GM23338 (cell line): ENCODE measurements around the gene CAMTA1. TPM values are rescaled to one million over a fixed set of nuclear protein-coding genes. Genes with fewer than 3 reads are reported as not detected.

ENCODE experiments used
- ATAC-seq: fragments of 200-7000 bp; cut with Tn5 transposase; 3 replicates; pipeline ENCODE4 v1.9.1; 2020
- DNase-seq: peaks from one replicate; pipeline ENCODE4 v3.0.0-alpha.2; 2015; ENCODE audit warnings: low spot score
- H2AFZ ChIP-seq: fragments of 200-600 bp; sonication (generic); 2 replicates; pipeline ENCODE4 v1.8.0; 2016; ENCODE audit warnings: antibody characterized with exemption, mild to moderate bottlenecking, moderate library complexity
- H3F3A ChIP-seq: fragments of 200-600 bp; sonication (generic); replicated peaks from 2 replicates; pipeline ENCODE4 v1.8.0; 2017; ENCODE audit warnings: antibody characterized with exemption, mixed run types, low read depth
- H3K27ac ChIP-seq: fragments of 200-600 bp; sonication (generic); 2 replicates; pipeline ENCODE4 v1.6.1; 2016; ENCODE audit warnings: low read depth
- H3K27me3 ChIP-seq: fragments of 200-600 bp; sonication (generic); 2 replicates; pipeline ENCODE4 v1.8.0; 2016; ENCODE audit warnings: mild to moderate bottlenecking, mixed run types, moderate library complexity; ENCODE audit not compliant: insufficient read depth
- H3K36me3 ChIP-seq: fragments of 200-600 bp; sonication (generic); 2 replicates; pipeline ENCODE4 v1.8.0; 2016; ENCODE audit warnings: mild to moderate bottlenecking; ENCODE audit not compliant: insufficient read depth
- H3K4me1 ChIP-seq: fragments of 200-600 bp; sonication (generic); 2 replicates; pipeline ENCODE4 v1.8.0; 2016; ENCODE audit warnings: mild to moderate bottlenecking, moderate library complexity; ENCODE audit not compliant: insufficient read depth
- H3K4me2 ChIP-seq: fragments of 200-600 bp; sonication (generic); 2 replicates; pipeline ENCODE4 v1.7.1; 2017; ENCODE audit warnings: mixed run types
- H3K4me3 ChIP-seq: fragments of 200-600 bp; sonication (generic); 2 replicates; pipeline ENCODE4 v1.6.1; 2016; ENCODE audit warnings: mixed run types
- H3K79me2 ChIP-seq: fragments of 200-600 bp; sonication (generic); replicated peaks from 2 replicates; pipeline ENCODE4 v1.8.0; 2017; ENCODE audit warnings: mild to moderate bottlenecking; ENCODE audit not compliant: insufficient read depth
- H3K9me2 ChIP-seq: fragments of 200-600 bp; sonication (generic); 2 replicates; pipeline ENCODE4 v1.8.0; 2017; ENCODE audit not compliant: insufficient read depth
- H4K20me1 ChIP-seq: fragments of 200-600 bp; sonication (generic); replicated peaks from 2 replicates; pipeline ENCODE4 v1.8.0; 2017; ENCODE audit warnings: mild to moderate bottlenecking; ENCODE audit not compliant: insufficient read depth
- H3K27ac Mint-ChIP-seq: 2 replicates; pipeline ENCODE4 v1.8.0; 2020; ENCODE audit warnings: inconsistent platforms, mild to moderate bottlenecking, moderate library complexity, mixed read lengths
- H3K27me3 Mint-ChIP-seq: 3 replicates; pipeline ENCODE4 v1.8.0; 2022; ENCODE audit warnings: low read depth, mild to moderate bottlenecking, moderate library complexity, mixed read lengths, inconsistent platforms; ENCODE audit not compliant: insufficient read depth, poor library complexity
- H3K36me3 Mint-ChIP-seq: 3 replicates; pipeline ENCODE4 v1.8.0; 2021; ENCODE audit warnings: low read depth, mild to moderate bottlenecking, inconsistent platforms, moderate library complexity, mixed read lengths
- H3K4me1 Mint-ChIP-seq: 3 replicates; pipeline ENCODE4 v1.8.0; 2020; ENCODE audit warnings: mild to moderate bottlenecking, inconsistent platforms, mixed read lengths
- H3K4me3 Mint-ChIP-seq: 3 replicates; pipeline ENCODE4 v1.8.0; 2021; ENCODE audit warnings: moderate library complexity, mild to moderate bottlenecking, inconsistent platforms, mixed read lengths
- H3K9me3 Mint-ChIP-seq: 3 replicates; pipeline ENCODE4 v1.8.0; 2020; ENCODE audit warnings: moderate library complexity, mild to moderate bottlenecking, inconsistent platforms, mixed read lengths
- EZH2 ChIP-seq: fragments of 200-600 bp; sonication (generic); IDR thresholded peaks from one replicate; pipeline ENCODE4 v1.8.0; 2017; ENCODE audit warnings: antibody characterized with exemption, mild to moderate bottlenecking, low read depth; ENCODE audit not compliant: unreplicated experiment
- EZH2phosphoT487 ChIP-seq: fragments of 200-600 bp; sonication (generic); IDR thresholded peaks from one replicate; pipeline ENCODE4 v1.8.1; 2018; ENCODE audit warnings: antibody characterized with exemption; ENCODE audit not compliant: unreplicated experiment
- POLR2AphosphoS5 ChIP-seq: IDR thresholded peaks from 2 replicates; pipeline ENCODE4 v1.6.1; 2016; ENCODE audit warnings: antibody characterized with exemption, low read depth
- ZNF114 ChIP-seq: fragments of 250-450 bp; sonication (Bioruptor Pico); IDR thresholded peaks from 2 replicates; pipeline ENCODE4 v1.5.0; 2020; ENCODE audit warnings: mild to moderate bottlenecking, moderate library complexity
- ZNF331 ChIP-seq: fragments of 250-450 bp; sonication (Bioruptor Pico); IDR thresholded peaks from 2 replicates; pipeline ENCODE4 v1.5.0; 2020; ENCODE audit warnings: low read depth, mild to moderate bottlenecking, moderate library complexity
- polyA plus RNA-seq: library from polyadenylated mRNA; unstranded; fragments of >200 nt; fragmentation: Nextera tagmentation; extraction: Ambion mirVana; gene quantifications from 2 replicates; pipeline ENCODE4 v1.2.1, GENCODE V29; 2016
- total RNA-seq: library from RNA; depleted of rRNA; stranded (reverse); fragments of >200 nt; shearing (Covaris generic); gene quantifications from 2 replicates; pipeline ENCODE4 v1.2.3, GENCODE V29; 2014
- TF ChIP-seq, protein P1 (sequence below): fragments of 250-450 bp; sonication (Bioruptor Pico); IDR thresholded peaks from 2 replicates; pipeline ENCODE4 v1.5.0; 2020; ENCODE audit warnings: mild to moderate bottlenecking, moderate library complexity
- TF ChIP-seq, protein P2 (sequence below): IDR thresholded peaks from one replicate; pipeline ENCODE4 v1.6.1; 2018; ENCODE audit warnings: antibody characterized with exemption; ENCODE audit not compliant: unreplicated experiment
- TF ChIP-seq, protein P3 (sequence below), 2 experiments: fragments of 200-600 bp in 1 of 2; sonication (generic) in 1 of 2; conservative IDR thresholded peaks; 2 replicates each; pipeline versions ENCODE4 v1.5.1 to v1.6.1; 2016 to 2017; ENCODE audit warnings: antibody characterized with exemption in 2 of 2, low read depth in 2 of 2, mild to moderate bottlenecking in 2 of 2, moderate library complexity in 1 of 2

Gene CAMTA1
- total and polyA plus RNA-seq, 2 experiments from 2014 or later = 115 to 519 TPM

DNA sequence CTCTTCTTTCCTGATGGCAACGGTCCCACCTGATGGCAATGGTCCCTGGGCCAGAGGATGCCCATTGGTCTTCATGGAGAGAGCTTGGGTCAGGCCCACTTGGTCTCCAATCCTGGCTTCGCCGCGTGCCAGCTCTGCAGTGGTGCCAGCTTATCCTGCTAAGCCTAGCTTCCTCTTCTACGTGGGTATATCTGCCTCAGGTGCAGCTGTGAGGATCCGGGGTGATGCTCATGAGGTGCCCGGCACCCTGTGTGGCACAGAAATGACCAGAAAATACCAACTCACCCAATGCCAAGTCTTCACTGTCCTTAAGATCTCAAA is 437.4 kb downstream of the CAMTA1 start:
- H3K27ac ChIP-seq = no peak overlapping the region
- no peak for ATAC-seq
- H3K4me2 ChIP-seq = no peak overlapping the region
- H2AFZ ChIP-seq = no peak overlapping the region
- H3K4me1 ChIP-seq = no peaks in the 10 kb centered on the region
- Mint-ChIP-seq H3K36me3 (no peaks in the 10 kb centered on the region), H3K9me3 (no peaks in the 10 kb centered on the region), H3K4me1 (peaks cover 2% of the 10 kb centered on the region; the same call in 1 of the 3 replicates), H3K4me3 (no peak overlapping the region), H3K27me3 (peaks cover 5% of the 10 kb centered on the region), H3K27ac (no peak overlapping the region)
- H3K4me3 ChIP-seq = no peak overlapping the region
- H3K27me3 ChIP-seq = no peaks in the 10 kb centered on the region
- TF ChIP-seq, protein P1, sequence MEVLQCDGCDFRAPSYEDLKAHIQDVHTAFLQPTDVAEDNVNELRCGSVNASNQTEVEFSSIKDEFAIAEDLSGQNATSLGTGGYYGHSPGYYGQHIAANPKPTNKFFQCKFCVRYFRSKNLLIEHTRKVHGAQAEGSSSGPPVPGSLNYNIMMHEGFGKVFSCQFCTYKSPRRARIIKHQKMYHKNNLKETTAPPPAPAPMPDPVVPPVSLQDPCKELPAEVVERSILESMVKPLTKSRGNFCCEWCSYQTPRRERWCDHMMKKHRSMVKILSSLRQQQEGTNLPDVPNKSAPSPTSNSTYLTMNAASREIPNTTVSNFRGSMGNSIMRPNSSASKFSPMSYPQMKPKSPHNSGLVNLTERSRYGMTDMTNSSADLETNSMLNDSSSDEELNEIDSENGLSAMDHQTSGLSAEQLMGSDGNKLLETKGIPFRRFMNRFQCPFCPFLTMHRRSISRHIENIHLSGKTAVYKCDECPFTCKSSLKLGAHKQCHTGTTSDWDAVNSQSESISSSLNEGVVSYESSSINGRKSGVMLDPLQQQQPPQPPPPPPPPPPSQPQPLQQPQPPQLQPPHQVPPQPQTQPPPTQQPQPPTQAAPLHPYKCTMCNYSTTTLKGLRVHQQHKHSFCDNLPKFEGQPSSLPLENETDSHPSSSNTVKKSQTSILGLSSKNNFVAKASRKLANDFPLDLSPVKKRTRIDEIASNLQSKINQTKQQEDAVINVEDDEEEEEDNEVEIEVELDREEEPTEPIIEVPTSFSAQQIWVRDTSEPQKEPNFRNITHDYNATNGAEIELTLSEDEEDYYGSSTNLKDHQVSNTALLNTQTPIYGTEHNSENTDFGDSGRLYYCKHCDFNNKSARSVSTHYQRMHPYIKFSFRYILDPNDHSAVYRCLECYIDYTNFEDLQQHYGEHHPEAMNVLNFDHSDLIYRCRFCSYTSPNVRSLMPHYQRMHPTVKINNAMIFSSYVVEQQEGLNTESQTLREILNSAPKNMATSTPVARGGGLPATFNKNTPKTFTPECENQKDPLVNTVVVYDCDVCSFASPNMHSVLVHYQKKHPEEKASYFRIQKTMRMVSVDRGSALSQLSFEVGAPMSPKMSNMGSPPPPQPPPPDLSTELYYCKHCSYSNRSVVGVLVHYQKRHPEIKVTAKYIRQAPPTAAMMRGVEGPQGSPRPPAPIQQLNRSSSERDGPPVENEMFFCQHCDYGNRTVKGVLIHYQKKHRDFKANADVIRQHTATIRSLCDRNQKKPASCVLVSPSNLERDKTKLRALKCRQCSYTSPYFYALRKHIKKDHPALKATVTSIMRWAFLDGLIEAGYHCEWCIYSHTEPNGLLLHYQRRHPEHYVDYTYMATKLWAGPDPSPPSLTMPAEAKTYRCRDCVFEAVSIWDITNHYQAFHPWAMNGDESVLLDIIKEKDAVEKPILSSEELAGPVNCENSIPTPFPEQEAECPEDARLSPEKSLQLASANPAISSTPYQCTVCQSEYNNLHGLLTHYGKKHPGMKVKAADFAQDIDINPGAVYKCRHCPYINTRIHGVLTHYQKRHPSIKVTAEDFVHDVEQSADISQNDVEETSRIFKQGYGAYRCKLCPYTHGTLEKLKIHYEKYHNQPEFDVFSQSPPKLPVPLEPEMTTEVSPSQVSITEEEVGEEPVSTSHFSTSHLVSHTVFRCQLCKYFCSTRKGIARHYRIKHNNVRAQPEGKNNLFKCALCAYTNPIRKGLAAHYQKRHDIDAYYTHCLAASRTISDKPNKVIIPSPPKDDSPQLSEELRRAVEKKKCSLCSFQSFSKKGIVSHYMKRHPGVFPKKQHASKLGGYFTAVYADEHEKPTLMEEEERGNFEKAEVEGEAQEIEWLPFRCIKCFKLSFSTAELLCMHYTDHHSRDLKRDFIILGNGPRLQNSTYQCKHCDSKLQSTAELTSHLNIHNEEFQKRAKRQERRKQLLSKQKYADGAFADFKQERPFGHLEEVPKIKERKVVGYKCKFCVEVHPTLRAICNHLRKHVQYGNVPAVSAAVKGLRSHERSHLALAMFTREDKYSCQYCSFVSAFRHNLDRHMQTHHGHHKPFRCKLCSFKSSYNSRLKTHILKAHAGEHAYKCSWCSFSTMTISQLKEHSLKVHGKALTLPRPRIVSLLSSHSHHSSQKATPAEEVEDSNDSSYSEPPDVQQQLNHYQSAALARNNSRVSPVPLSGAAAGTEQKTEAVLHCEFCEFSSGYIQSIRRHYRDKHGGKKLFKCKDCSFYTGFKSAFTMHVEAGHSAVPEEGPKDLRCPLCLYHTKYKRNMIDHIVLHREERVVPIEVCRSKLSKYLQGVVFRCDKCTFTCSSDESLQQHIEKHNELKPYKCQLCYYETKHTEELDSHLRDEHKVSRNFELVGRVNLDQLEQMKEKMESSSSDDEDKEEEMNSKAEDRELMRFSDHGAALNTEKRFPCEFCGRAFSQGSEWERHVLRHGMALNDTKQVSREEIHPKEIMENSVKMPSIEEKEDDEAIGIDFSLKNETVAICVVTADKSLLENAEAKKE (CRISPR knock-in tag) = no peak
- TF ChIP-seq ZNF331 (CRISPR knock-in tag) = no peak
- TF ChIP-seq, protein P2, sequence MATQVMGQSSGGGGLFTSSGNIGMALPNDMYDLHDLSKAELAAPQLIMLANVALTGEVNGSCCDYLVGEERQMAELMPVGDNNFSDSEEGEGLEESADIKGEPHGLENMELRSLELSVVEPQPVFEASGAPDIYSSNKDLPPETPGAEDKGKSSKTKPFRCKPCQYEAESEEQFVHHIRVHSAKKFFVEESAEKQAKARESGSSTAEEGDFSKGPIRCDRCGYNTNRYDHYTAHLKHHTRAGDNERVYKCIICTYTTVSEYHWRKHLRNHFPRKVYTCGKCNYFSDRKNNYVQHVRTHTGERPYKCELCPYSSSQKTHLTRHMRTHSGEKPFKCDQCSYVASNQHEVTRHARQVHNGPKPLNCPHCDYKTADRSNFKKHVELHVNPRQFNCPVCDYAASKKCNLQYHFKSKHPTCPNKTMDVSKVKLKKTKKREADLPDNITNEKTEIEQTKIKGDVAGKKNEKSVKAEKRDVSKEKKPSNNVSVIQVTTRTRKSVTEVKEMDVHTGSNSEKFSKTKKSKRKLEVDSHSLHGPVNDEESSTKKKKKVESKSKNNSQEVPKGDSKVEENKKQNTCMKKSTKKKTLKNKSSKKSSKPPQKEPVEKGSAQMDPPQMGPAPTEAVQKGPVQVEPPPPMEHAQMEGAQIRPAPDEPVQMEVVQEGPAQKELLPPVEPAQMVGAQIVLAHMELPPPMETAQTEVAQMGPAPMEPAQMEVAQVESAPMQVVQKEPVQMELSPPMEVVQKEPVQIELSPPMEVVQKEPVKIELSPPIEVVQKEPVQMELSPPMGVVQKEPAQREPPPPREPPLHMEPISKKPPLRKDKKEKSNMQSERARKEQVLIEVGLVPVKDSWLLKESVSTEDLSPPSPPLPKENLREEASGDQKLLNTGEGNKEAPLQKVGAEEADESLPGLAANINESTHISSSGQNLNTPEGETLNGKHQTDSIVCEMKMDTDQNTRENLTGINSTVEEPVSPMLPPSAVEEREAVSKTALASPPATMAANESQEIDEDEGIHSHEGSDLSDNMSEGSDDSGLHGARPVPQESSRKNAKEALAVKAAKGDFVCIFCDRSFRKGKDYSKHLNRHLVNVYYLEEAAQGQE = no peak
- TF ChIP-seq, protein P3, sequence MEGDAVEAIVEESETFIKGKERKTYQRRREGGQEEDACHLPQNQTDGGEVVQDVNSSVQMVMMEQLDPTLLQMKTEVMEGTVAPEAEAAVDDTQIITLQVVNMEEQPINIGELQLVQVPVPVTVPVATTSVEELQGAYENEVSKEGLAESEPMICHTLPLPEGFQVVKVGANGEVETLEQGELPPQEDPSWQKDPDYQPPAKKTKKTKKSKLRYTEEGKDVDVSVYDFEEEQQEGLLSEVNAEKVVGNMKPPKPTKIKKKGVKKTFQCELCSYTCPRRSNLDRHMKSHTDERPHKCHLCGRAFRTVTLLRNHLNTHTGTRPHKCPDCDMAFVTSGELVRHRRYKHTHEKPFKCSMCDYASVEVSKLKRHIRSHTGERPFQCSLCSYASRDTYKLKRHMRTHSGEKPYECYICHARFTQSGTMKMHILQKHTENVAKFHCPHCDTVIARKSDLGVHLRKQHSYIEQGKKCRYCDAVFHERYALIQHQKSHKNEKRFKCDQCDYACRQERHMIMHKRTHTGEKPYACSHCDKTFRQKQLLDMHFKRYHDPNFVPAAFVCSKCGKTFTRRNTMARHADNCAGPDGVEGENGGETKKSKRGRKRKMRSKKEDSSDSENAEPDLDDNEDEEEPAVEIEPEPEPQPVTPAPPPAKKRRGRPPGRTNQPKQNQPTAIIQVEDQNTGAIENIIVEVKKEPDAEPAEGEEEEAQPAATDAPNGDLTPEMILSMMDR (conservative IDR thresholded peaks at IDR 0.05; ENCODE audit: low read depth in 2 of 2) = no peak
- no peak for TF ChIP-seq EZH2
- TF ChIP-seq EZH2phosphoT487 = no peak
- no peak for TF ChIP-seq POLR2AphosphoS5
- TF ChIP-seq ZNF114 (CRISPR knock-in tag) = no peak
- DNase-seq = no peak
- H3F3A ChIP-seq = no peaks in the 10 kb centered on the region
- H3K79me2 ChIP-seq = no peaks in the 10 kb centered on the region
- no peaks in the 10 kb centered on the region for H3K36me3 ChIP-seq
- H4K20me1 ChIP-seq = no peaks in the 10 kb centered on the region
- no peaks in the 10 kb centered on the region for H3K9me2 ChIP-seq
